BJ (cell line): Measurements from ENCODE around the gene ZNF25. TPM values are rescaled to one million over a fixed set of nuclear protein-coding genes. Genes with fewer than 3 reads are reported as not detected.
A peak's percentile ranks its signal among the peaks of the same experiment; 100 is the strongest.

Experiments
- CTCF ChIA-PET: fragments of 350-600 bp; formaldehyde crosslinking; extraction: SDS; loops from one replicate; lab custom pipeline; 2021; ENCODE audit warnings: antibody characterized with exemption, inconsistent platforms; lab: Yijun Ruan, JAX
- POLR2A ChIA-PET: fragments of 300-600 bp; sonication (Branson Sonifier 250); formaldehyde crosslinking; extraction: SDS; loops from one replicate; lab custom pipeline; 2021; ENCODE audit warnings: antibody characterized with exemption; lab: Charles Lee
- DNase-seq: peaks from one replicate; pipeline ENCODE4 v3.0.0-alpha.2; 2011; ENCODE audit warnings: low read depth
- H3K27me3 ChIP-seq: 2 replicates; pipeline ENCODE4 v1.6.0; 2011; ENCODE audit warnings: low read length; ENCODE audit not compliant: control insufficient read depth, insufficient read depth
- H3K36me3 ChIP-seq: 2 replicates; pipeline ENCODE4 v1.5.1; 2011; ENCODE audit warnings: low read length; ENCODE audit not compliant: control insufficient read depth, insufficient read depth
- H3K4me3 ChIP-seq: 2 replicates; pipeline ENCODE4 v1.5.1; 2011; ENCODE audit warnings: low read depth, mild to moderate bottlenecking, control low read depth, low read length
- polyA plus RNA-seq: library from polyadenylated mRNA; depleted of rRNA; stranded (reverse); fragments of >200 nt; gene quantifications from 2 replicates; pipeline ENCODE4 v1.2.3, GENCODE V29; 2011
- TF ChIP-seq, protein P1 (sequence below): IDR thresholded peaks from 2 replicates; pipeline ENCODE4 v1.5.1; 2011; ENCODE audit warnings: low read depth, mild to moderate bottlenecking, control low read depth, inconsistent platforms, low read length, moderate library complexity; ENCODE audit not compliant: insufficient read depth

ZNF25 gene
- polyA plus RNA-seq, 1 experiment = 5.0 TPM

GRCh38 chr10:37992083-37992482 lies 15.6 kb upstream of the ZNF25 start:
- no peak overlapping the region for H3K4me3 ChIP-seq
- CTCF ChIA-PET = interaction anchor here (0.7 to 1.8 kb wide), 3 partner anchors 15 to 374 kb away, joined by 3 to 6 read pairs (median 3); partner anchors contain the start of gene ZNF25
- no peaks in the 10 kb centered on the region for H3K27me3 ChIP-seq
- POLR2A ChIA-PET = no interaction called here
- H3K36me3 ChIP-seq = no peaks in the 10 kb centered on the region
- DNase-seq = no peak
- TF ChIP-seq, protein P1, sequence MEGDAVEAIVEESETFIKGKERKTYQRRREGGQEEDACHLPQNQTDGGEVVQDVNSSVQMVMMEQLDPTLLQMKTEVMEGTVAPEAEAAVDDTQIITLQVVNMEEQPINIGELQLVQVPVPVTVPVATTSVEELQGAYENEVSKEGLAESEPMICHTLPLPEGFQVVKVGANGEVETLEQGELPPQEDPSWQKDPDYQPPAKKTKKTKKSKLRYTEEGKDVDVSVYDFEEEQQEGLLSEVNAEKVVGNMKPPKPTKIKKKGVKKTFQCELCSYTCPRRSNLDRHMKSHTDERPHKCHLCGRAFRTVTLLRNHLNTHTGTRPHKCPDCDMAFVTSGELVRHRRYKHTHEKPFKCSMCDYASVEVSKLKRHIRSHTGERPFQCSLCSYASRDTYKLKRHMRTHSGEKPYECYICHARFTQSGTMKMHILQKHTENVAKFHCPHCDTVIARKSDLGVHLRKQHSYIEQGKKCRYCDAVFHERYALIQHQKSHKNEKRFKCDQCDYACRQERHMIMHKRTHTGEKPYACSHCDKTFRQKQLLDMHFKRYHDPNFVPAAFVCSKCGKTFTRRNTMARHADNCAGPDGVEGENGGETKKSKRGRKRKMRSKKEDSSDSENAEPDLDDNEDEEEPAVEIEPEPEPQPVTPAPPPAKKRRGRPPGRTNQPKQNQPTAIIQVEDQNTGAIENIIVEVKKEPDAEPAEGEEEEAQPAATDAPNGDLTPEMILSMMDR = no peak

- ChIA-PET POLR2A (no interaction called here), CTCF (interaction anchor here (1.8 kb wide), 1 partner anchor 15 kb away, joined by 6 read pairs; the partner anchor contains the start of gene ZNF25)
- Histone ChIP-seq H3K27me3 (no peaks in the 10 kb centered on the region), H3K4me3 (no peak overlapping the region), H3K36me3 (no peaks in the 10 kb centered on the region)
- DNase-seq = no peak
- TF ChIP-seq, protein P1 = no peak
These were observed 15.2 kb upstream of the ZNF25 start for GRCh38 chr10:37991655-37992054.

DNA sequence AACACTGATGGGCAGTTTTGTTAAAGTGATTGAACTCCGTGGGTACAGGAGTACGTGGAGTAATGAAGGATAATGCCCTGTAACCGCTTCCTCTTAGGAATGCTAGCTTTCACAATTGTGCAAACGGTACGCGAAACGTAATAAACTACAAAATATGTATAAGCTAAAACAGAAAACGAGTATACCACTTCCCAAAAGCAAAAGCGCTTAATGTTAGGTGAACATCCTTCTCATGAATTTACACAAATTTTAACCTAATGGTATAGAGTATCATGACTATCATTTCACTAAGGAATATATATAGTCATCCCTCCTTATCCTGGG lies 395 bp upstream of the ZNF25 start:
- H3K27me3 ChIP-seq = no peaks in the 10 kb centered on the region
- POLR2A ChIA-PET = no interaction called here
- DNase-seq = no peak
- H3K4me3 ChIP-seq = peak overlapping the region; percentile 80
- no peaks in the 10 kb centered on the region for H3K36me3 ChIP-seq
- TF ChIP-seq, protein P1 = no peak
- CTCF ChIA-PET = interaction anchor here (0.5 to 1.3 kb wide), 18 partner anchors 8 to 1921 kb away, joined by 3 to 6 read pairs (median 3); partner anchors contain the start of gene ZNF33A

GRCh38 chr10:37975401-37975991 lies 951 bp downstream of the ZNF25 start:
- Histone ChIP-seq H3K36me3 (no peaks in the 10 kb centered on the region), H3K4me3 (peak overlapping the region; percentile 80), H3K27me3 (no peaks in the 10 kb centered on the region)
- CTCF ChIA-PET = interaction anchor here (0.8 to 1.2 kb wide), 6 partner anchors 11 to 33 kb away, joined by 3 to 4 read pairs (median 3); no protein-coding TSS in a partner anchor
- DNase-seq = no peak
- TF ChIP-seq, protein P1 = no peak
- POLR2A ChIA-PET = no interaction called here

DNA sequence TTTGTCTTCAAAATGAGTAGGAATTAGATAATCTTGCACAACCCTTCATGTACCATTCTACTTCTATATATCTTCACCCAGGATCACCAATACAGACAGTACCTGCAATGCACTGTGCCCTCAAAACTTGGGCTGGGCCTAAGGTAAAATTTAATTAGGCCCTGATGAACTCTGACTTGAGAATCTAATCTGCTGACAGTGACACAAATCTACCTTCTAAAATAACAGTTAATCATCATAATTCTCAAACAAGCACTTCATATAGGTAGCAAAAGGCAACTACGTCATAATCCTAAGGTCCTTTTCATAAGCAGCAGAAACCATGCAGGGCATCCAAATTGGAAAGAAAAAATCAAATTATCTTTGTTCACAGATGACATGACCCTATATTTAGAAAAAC lies 4.1 kb downstream of the ZNF25 start:
- TF ChIP-seq, protein P1 = no peak
- Histone ChIP-seq H3K4me3 (no peak overlapping the region), H3K27me3 (no peaks in the 10 kb centered on the region), H3K36me3 (peaks cover 1% of the 10 kb centered on the region; the same call in 1 of the 2 replicates)
- DNase-seq = no peak
- ChIA-PET POLR2A (no interaction called here), CTCF (no interaction called here)
